COLO668 (cell line): ENCODE data around the gene TIMP3.
A peak's percentile ranks its signal among the peaks of the same experiment; 100 is the strongest.

Experiments used
- DNase-seq: peaks from one replicate; lab custom pipeline; 2025; ENCODE audit not compliant: unreplicated experiment; lab: John Stamatoyannopoulos, UW

TIMP3 gene

DNA sequence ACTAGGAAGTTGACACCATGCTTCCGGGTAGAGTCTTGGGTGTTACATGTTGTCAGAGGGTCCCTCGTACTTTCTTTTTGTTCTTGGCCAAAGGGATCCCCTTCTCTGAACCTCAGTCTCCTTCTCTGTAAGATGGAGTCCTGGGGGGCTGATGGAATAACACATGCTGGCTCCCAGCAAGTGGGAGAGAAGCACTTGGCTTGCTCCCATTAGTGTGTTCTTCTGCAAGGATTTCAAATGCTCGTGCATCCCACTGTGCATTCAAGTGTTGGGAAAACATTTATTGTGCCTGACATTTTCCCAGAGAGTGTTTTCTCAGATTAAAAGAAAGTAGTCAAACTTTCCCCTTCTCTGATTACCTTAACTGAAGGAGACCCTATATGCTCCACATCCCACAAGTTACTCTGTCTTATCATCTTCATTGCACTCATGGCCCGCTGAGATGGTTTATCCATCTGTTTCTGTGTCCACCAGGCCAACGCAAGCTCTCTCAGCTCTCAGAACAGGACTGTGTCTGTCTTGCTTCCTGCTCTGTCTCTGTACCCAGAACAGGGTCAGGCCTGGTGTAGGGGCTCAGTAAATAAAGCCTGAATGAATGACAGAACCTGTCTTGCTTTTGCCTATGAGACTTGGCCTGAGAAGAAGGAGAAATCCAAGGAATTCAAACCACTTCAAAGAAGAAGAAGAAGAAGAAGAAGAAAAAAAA is 16.0 kb upstream of the TIMP3 start:
- no peak for DNase-seq

- no peak for DNase-seq
These were observed 15.5 kb upstream of the TIMP3 start for GRCh38 chr22:32786027-32786418.

- DNase-seq: no peak
These were observed 12.4 kb upstream of the TIMP3 start for GRCh38 chr22:32788904-32789624.

DNA sequence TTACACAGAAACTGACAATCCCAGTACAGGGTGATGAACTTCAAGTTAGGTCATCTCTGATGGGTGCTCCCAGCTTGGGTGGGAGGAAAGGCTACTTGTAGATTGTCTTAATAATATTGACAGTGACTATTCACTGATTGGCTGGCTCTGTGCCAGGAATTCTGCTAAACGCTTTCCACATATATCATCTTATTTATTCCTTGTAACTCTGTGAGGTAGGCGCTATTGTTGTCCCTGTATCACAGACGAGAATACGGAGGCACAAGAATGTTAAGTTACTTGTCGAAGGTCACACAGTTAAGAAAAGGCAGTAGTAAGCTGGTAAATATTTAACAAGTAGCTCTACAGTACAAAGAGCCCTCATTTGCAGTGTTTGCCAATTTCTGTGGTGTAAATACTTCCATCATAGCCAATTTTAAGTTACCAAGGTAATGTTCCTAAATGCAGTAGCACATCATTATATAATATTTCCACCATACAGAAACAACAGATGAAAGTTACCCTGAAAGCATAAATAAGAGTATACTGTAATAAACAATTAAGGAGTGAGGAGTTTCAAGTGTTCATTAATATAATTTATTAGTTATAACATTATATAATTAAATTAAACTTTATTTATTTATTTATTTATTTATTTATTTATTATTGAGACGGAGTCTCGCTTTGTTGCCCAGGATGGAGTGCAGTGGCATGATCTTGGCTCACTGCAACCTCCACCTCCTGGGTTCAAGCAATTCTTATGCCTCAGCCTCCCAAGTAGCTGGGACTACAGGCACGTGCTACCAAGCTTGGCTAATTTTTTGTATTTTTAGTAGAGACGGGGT is 11.5 kb upstream of the TIMP3 start:
- no peak for DNase-seq

DNA sequence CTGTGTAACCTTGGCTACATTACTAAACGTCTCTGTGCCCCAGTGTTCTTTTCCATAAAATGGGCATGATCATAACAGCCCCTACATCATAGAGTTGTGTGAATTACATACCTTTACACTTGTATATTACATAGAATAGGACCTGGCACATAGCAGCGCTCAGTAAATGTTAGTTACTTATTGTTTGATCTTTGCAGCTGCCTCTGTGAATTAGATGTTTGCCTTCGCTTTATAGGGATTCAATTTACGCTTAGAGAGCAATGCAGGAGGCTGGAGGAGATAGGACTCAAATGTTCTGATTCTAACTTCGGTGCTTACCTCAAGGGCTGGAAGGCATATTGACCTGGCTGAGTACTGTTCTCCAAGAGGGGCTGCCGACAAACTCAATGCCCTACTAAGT is 10.4 kb upstream of the TIMP3 start:
- DNase-seq: no peak

- no peak for DNase-seq
These were observed 10.0 kb upstream of the TIMP3 start for GRCh38 chr22:32791485-32791884.

DNA sequence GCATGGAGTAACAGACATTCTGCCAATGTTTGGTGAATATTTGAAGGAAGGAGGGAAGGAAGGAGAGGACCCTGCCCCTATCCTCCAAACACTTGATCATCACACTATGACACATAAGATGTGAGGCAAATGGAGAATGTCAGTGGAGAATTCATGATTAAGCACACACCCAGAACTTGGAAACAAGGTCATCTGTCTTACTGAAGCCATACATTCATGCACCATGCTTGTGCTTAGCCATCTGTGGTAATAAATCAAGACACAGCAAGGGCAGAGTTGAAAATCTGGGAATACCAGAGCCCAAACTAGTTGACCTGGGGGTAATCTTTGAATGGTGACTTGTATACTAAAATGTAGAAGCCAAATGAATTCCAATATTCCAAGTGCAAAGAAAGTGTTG is 7.9 kb upstream of the TIMP3 start:
- DNase-seq: no peak

GRCh38 chr22:32794449-32795213 is 6.9 kb upstream of the TIMP3 start:
- no peak for DNase-seq

DNA sequence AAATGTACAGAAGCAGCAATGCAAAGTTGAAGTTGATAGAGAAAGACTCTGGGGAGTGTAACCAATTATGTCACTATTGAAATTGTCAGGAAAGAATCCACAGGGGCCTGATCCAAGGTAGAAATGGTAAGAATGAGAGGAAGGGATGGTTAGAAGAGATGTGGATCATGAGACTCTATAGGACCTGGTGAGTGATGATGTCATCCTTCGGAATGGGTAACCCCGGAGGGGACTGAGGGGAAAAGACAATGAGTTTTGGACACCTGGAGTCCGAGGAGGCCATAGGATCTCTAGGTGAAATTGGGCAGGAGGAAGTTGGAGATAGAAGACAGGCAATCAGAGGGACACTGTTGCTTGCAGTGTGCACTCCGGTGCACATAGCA is 6.3 kb upstream of the TIMP3 start:
- DNase-seq: no peak

DNA sequence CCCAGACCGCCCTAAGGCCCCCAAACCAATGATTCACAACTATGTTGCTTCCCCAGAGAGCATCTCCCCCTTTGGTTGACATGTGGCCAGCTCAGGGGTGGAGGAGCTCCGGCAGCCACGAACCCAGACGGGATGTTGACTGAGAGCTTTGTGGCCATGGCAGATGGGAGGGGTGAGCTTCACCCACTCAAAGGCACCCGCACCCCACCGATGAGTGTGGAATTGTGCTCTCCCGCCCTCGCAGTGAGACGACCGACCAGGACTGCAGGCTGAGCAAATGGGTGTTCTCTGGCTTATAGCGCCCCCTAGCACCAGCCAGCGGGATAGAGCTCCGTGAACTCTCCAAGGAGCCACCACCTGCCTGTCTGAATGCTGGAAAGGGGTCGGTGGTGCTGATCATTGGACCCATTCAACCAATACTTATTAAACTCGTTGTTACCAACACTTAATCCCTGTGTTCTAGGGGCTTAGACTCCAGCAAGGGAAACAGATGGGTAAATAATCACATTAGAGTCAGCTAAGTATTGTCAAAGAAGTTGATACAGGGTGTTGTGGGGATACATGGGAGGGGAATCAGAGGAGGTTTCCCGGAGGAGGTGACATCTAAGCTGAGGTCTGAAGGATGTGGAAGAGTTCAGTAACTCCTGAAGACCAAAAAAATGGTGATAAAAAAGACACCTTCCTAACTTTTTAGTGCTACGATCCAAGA is 4.5 kb upstream of the TIMP3 start:
- peak; percentile 21 for DNase-seq

DNA sequence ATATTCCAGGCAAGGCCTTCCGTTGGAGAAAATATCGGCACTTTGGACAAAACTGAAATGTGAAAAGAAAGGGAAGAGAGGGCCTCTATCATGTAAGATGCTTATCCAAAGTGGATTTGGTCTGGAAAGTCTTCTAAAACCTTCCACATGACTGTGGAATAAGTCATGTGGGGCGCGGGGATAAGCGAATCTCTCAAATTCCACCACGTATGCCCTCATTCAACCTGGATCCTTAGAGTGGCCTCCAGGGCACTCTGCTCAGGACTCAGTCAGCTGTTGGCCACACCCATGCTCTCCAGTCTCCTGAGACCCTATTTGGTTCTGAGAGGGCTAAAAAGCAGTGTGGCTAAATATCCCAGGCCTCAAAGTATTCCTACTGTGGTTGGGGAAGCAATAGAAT is 2.0 kb upstream of the TIMP3 start:
- DNase-seq: no peak

DNA sequence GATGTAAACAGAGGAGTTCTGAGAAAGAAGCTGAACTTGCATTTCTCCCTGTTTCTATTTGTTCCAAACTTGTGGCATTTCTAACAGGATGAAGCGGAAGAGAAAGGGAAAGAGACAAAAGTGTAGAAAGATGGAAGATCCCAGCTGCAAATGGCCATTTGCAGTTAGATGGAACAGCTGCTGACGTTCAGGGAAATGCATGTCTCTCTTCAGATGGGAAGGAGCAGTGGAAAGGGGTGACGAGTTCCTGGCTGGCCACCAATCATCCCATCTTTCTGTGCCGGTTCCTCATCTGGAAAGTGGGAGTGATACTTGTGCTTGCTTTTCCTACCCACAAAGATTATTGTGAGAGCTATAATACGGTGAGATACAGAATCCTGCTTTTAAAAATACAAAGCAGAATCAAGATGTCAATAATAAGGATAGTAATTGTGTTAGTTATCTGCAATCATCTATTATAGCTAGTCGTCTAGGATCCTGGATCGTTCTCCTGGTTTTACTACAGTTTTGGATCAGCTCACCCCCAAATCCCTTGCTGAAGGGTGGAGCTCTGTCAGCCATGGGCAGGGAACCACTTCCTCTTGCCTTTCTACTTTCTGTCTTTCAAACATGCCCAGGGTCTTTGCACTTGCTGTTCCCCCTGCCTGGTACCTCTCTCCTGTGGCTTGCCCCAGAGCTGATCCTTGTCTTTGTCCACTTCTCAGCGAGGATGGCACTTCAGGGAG is 1.2 kb upstream of the TIMP3 start:
- no peak for DNase-seq

- DNase-seq: no peak
These were observed 440 bp upstream of the TIMP3 start for GRCh38 chr22:32800994-32801536.

DNA sequence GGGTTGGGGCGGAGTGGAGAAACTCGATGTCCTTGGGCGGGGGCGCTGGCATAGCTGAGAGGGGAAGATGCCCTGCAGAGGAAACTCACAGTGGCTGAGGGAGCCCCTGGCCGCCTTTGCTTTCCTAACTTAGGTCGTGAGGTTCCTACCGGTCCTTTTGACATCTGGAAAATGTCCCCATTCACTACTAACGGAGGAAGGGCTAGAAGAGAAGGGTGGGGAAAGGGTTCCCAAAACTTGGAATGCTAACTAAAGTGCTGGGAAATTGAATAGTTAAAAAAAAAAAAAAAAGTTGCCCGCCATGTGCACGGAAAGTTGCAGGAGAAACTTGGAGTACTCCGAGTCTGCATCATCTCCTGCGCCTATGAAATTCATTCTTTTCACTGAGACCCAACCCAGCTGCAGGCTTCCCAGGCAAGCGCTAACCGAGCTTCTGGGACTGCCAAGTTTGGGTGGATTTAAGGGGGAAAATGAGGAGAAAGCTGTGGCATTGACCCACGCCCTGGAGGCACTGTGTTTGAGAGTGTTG is 796 bp downstream of the TIMP3 start:
- no peak for DNase-seq

GRCh38 chr22:32803020-32803737 is 1.7 kb downstream of the TIMP3 start:
- no peak for DNase-seq

- no peak for DNase-seq
These were observed 2.4 kb downstream of the TIMP3 start for GRCh38 chr22:32803738-32804435.

- DNase-seq: no peak
These were observed 3.2 kb downstream of the TIMP3 start for GRCh38 chr22:32804531-32805360.
